ENCODE results near the gene FAM98A. TPM values are rescaled to one million over a fixed set of nuclear protein-coding genes. Genes with fewer than 3 reads are reported as not detected.

FAM98A gene
- total and polyA plus RNA-seq, 2 of the 4 experiments (the other 2 are of a cell fraction), result 113 to 131 TPM

GRCh38 chr2:33599943-33600192 is 769 bp upstream of the FAM98A start:
- H3K79me1 ChIP-seq (ENCODE audit: low read depth in 1 of 2, low read length in 2 of 2), result peaks cover 0 to 24% of the 10 kb centered on the region in 2 experiments; a peak in 3 of 4 replicates
- H2BK5ac ChIP-seq (ENCODE audit: low read depth, low read length, poor library complexity, severe bottlenecking), result peak overlapping the region; percentile 86
- intact Hi-C loops (cut with micrococcal nuclease), result no loop called here
- 0 out of 2 replicates have a peak, but pooled peaks cover 1% of the 10 kb centered on the region for H3K36me3 ChIP-seq (ENCODE audit: control insufficient read depth, insufficient read depth, low read length)
- H2AK9ac ChIP-seq (replicated peaks; ENCODE audit: low read depth, low read length, poor library complexity), result no peak overlapping the region
- no peak overlapping the region; the same call in 2 of the 3 replicates for H2BK15ac ChIP-seq (ENCODE audit: low read depth, low read length)
- 17% methylated on average over 1 of the region's 3 CpGs; no CpG with 5 or more reads in 1 of the 2 experiments for WGBS, 2 experiments (ENCODE audit: extremely low coverage in 2 of 2, insufficient read length in 1 of 2)
- H3K23ac ChIP-seq (ENCODE audit: low read depth, low read length), result peak overlapping the region; percentile 71; the same call in 1 of the 2 replicates
- peak overlapping the region; percentile 90 for H3K9ac ChIP-seq (ENCODE audit: low read depth, low read length)
- peak overlapping the region; percentile 98 for H2AFZ ChIP-seq (replicated peaks; ENCODE audit: low read length, poor library complexity)
- peak overlapping the region; percentile 62; the same call in 1 of the 2 replicates for H3K56ac ChIP-seq (ENCODE audit: extremely low read depth, insufficient read depth, low read length)
- ChIA-PET CTCF (interaction anchor here (0.6 kb wide), 1 partner anchor 112 kb away, joined by 3 read pairs; no protein-coding TSS in a partner anchor), POLR2A (ENCODE audit: unreplicated experiment) (no interaction called here)
- peak overlapping the region; percentile 79 to 93 for H4K8ac ChIP-seq (ENCODE audit: low read depth in 2 of 2, low read length in 2 of 2)
- no TSS peak for BruUV-seq (replicated peaks)
- H3K14ac ChIP-seq (replicated peaks; ENCODE audit: low read depth, low read length), result peak overlapping the region; percentile 66
- TF ChIP-seq MAZ (IDR thresholded peaks at IDR 0.05; ENCODE audit: borderline replicate concordance, low read depth, low read length), result no peak
- no peak for TF ChIP-seq RAD21 (IDR thresholded peaks at IDR 0.05; ENCODE audit: low read length)
- no peak for TF ChIP-seq ELK1 (IDR thresholded peaks at IDR 0.05; ENCODE audit: borderline replicate concordance, low read depth, low read length)
- no peak for TF ChIP-seq POLR2A (IDR thresholded peaks at IDR 0.05; ENCODE audit: low read depth, low read length)
- no peak for TF ChIP-seq CEBPB (IDR thresholded peaks at IDR 0.05; ENCODE audit: low read depth, low read length)
- no peak for TF ChIP-seq RCOR1 (IDR thresholded peaks at IDR 0.05; ENCODE audit: insufficient replicate concordance, low read length)
- no peak for TF ChIP-seq USF2 (IDR thresholded peaks at IDR 0.05; ENCODE audit: low read depth, low read length)
- TF ChIP-seq CTCF (conservative IDR thresholded peaks at IDR 0.05; ENCODE audit: low read depth, low read length), result no peak
- no peak for TF ChIP-seq FOS (IDR thresholded peaks at IDR 0.05; ENCODE audit: low read depth, low read length)
- peak overlapping the region; percentile 86; the same call in 1 of the 2 replicates for H4K5ac ChIP-seq (ENCODE audit: low read depth, low read length)
- H3K27ac ChIP-seq (ENCODE audit: insufficient read depth, low read length), result peak overlapping the region; percentile 85
- peaks cover 6% of the 10 kb centered on the region for H3K4me1 ChIP-seq (ENCODE audit: control insufficient read depth, insufficient read depth, low read length)
- in situ Hi-C loops (cut with MboI; ENCODE audit: low sequenced_read_pairs), result no loop called here
- no peak for ATAC-seq (ENCODE audit: low read depth)
- H3K4me2 ChIP-seq (ENCODE audit: low read depth, low read length), result peak overlapping the region; percentile 89
- H2AK5ac ChIP-seq (ENCODE audit: low read depth, low read length), result 0 out of 2 replicates have a peak overlapping the region, but pooled peaks have one; percentile 27
- H3K27me3 ChIP-seq (ENCODE audit: control insufficient read depth, insufficient read depth, low read length), result no peaks in the 10 kb centered on the region
- DNase-seq, result no peak
- peaks cover 4% of the 10 kb centered on the region; the same call in 1 of the 2 replicates for H4K20me1 ChIP-seq (ENCODE audit: insufficient read depth, low read length)
- H2BK120ac ChIP-seq (ENCODE audit: low read depth, low read length), result peak overlapping the region; percentile 25
- no peak overlapping the region for H4K91ac ChIP-seq (ENCODE audit: insufficient read depth, low read depth, low read length)
- H3K9me3 ChIP-seq (ENCODE audit: control insufficient read depth, insufficient read depth, low read length), result no peaks in the 10 kb centered on the region
- H3K18ac ChIP-seq (ENCODE audit: low read depth, low read length), result peak overlapping the region; percentile 78; the same call in 1 of the 2 replicates
- dilution Hi-C loops (cut with HindIII; ENCODE audit: low sequenced_read_pairs, unreplicated experiment), result no loop called here
- peak overlapping the region; percentile 72 for H3K4ac ChIP-seq (ENCODE audit: low read depth, low read length)
- peak overlapping the region; percentile 88 for H3K4me3 ChIP-seq (ENCODE audit: insufficient read depth, low read depth, low read length)
- 0 out of 2 replicates have a peak overlapping the region, but pooled peaks have one; percentile 2 for H2BK20ac ChIP-seq (ENCODE audit: low read depth, low read length)
- H3K9me1 ChIP-seq (ENCODE audit: insufficient read depth, low read length), result peaks cover 6% of the 10 kb centered on the region; the same call in 1 of the 2 replicates

Measured in IMR-90 (cell line).